GM18858 (cell line): ENCODE measurements around the gene SCRN2.

Experiments
- ATAC-seq: cut with Tn5 transposase; IDR thresholded peaks from one replicate; pipeline ENCODE4 v1.9.1; 2021; ENCODE audit not compliant: unreplicated experiment

Gene SCRN2

GRCh38 chr17:47847341-47848197 lies 6.5 kb upstream of the SCRN2 start:
- ATAC-seq = no peak

- ATAC-seq = no peak
Observed at GRCh38 chr17:47846716-47847340, 5.8 kb upstream of the SCRN2 start.

- no peak for ATAC-seq
Observed at GRCh38 chr17:47845716-47846075, 4.6 kb upstream of the SCRN2 start.

DNA sequence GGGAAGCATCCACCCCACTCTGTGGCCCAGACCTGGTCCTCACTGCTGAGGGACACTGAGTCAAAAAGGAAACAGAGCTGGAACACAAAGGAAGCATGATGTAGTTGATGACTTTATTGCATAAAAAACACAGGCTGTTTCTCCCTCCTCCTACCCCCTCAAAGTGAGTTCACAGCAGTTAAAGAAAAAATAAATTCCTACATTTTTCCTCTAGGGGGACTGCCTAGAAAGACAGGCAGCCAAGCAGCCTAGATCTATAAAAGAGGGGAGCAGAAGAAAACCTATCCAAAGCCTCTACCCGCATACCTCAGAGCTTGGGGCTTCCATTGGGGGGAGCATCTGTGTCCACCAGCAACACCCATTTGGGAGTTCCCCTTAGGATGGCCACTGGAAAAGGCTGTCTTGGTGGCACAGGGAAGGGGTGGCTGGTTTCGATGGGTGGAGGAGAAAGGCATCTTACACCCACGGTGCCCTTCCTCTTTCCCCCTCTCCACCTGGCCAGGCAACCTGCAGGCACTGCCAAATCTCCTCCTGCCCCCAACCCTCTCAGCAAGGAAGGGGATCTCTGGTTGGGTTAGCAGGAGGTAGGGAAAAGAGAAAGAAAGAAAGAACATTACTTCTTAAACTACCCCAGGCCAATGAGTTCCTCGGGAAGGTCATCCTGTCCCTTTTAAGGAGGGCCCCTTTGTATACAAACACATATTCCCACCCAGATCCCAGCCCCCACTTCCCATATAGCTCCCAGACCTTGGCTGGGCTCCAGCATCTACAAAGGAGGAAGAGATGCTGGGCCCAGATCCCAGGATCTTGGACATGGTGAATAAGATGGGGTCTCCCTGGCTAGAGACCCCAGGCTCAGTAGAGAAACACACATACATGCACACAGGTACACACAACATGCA lies 4.0 kb upstream of the SCRN2 start:
- ATAC-seq = no peak

GRCh38 chr17:47844227-47844626 lies 3.2 kb upstream of the SCRN2 start:
- no peak for ATAC-seq

DNA sequence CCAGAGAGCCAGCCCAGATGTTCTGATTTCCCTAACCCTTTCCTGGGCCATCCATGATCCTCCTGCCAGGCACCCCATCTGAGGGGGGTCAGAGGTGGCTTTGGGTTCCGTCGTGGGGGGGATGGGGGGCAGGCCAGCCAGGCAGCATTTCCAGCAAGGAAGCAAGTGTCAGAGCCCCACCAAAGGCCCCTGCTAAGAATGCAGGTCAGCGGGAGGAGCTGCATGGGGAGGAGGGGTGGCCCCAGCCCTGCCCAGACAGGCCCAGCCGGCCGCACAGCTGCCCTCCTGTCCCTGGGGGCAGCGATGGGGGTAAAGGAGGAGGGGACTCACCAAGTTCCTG lies 2.3 kb upstream of the SCRN2 start:
- ATAC-seq = no peak

DNA sequence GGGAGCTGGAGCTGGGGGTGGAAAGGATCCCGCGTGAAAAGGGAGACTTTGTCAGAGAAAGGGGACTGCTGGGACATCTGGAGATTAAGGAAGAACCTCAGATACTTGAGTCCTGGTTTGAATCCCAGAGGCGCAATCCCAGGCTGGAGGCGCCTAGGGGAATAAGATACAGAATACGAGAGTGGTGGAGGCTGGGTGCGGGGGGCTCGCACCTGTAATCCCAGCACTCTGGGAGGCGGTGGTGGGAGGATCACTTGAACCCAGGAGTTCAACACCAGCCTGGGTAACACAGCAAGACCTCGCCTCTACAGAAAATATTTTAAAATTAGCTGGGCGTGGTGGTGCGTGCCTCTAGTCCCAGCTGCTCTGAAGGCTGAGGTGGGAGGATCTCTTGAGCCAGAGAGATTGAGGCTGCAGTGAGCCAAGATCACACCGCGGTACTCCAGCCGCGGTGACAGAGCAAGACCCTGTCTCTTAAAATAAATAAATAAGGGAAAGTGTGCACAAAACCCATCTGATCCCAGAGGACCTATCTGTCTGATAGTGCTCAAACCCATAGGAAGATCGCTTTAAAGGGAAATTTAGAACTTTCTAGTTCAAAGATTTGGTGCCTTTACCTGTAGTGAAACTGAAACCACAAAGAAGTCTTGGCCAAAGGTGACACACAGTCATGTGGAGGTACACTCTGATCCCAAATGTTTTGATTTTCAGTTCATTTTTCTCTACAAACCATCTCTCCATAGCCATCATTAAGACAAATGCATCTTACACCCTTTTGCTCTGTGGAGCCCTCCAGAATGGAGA lies 617 bp upstream of the SCRN2 start:
- no peak for ATAC-seq

GRCh38 chr17:47840001-47840741 lies 902 bp downstream of the SCRN2 start:
- no peak for ATAC-seq

DNA sequence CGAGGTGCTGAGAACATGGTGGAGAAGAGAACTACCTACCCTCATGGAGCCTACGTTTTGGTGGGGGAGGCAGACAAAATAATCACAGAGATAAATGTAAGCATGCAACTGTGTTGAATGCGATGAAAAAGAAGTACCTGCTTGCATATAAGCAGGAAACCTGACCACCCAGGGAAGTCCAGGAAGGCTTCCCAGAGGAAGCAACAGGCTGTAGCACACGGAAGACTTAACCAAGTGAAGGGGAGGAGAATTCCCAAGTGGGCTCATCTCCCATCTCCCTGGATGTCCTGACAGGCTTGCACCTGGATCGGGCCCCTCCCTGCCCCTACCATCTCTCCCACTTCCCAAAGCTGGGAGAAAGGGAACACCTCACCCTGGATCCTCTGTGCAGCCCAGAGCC lies 2.0 kb downstream of the SCRN2 start:
- ATAC-seq = no peak

- ATAC-seq = no peak
Observed at GRCh38 chr17:47838636-47839035, 2.4 kb downstream of the SCRN2 start.

- no peak for ATAC-seq
Observed at GRCh38 chr17:47837401-47838039, 3.6 kb downstream of the SCRN2 start.

GRCh38 chr17:47836601-47837000 lies 4.5 kb downstream of the SCRN2 start:
- ATAC-seq = no peak

DNA sequence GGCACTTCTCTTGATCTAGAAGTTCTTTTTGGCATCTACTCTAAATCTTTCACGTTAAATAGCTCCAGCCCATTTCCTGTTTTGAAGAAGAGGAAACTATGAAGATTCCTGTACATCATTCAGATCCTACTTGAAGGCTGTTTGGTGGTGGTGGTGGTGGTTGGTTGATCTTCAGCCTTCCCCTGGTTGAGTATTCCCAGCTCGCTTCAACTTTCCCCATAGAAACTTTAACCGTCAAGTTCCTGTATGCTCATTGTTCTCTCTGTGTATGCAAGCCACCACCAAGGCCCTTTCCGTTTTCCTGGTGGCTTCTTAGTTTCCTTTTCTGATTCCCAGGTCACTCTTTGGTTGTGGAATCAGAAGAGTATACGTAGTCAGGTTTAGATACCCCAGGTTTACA lies 6.3 kb downstream of the SCRN2 start:
- no peak for ATAC-seq

DNA sequence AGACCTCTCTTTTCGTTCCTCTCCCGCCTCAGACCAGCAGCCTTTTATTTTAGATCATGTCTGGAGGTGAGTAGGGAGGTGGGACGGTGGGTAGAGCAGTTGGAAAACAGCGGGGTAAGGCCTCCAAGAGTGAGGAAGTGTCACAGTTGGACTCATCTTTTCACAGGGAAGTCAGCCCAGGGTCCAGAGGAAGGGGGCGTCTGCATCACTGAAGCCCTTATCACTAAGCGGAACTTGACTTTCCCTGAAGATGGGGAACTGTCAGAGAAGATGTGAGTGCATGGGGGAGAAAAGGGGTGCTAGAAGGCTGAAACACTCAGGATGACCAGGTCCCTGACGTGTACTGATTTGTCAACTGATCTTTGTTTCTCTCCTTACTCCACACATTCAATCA lies 9.1 kb downstream of the SCRN2 start:
- ATAC-seq = no peak

GRCh38 chr17:47831003-47831933 lies 9.8 kb downstream of the SCRN2 start, which contains the start of the genes LRRC46 and MRPL10:
LRRC46 (plus strand) TSS chr17:47831670; CDS start chr17:47831990, 320 bp downstream.
MRPL10 (minus strand) TSS chr17:47831541; CDS start chr17:47831511, 30 bp downstream.
- ATAC-seq = peak; percentile 55

GRCh38 chr17:47830396-47831002 lies 10.6 kb downstream of the SCRN2 start:
- no peak for ATAC-seq

DNA sequence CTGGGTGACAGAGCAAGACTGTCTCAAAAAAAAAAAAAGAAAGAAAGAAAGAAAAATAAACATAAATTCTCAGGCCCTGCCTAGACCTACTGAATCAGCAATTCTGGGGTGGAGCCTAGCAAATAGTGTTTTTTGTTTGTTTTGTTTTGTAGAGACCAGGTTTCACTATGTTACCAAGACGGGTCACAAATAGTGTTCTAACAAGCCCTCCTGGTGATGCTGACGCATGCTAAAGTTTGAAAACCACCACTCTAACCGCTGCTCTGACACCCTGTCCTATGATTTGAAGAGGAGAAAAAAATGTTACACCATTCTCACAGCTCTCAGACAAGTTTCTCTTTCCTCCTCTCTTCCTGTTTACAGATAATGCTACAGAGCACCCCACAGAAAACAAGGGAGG lies 11.2 kb downstream of the SCRN2 start:
- no peak for ATAC-seq

- no peak for ATAC-seq
Observed at GRCh38 chr17:47823519-47823918, 17.6 kb downstream of the SCRN2 start.
